ENCODE measurements around the gene TST.

TST gene

DNA sequence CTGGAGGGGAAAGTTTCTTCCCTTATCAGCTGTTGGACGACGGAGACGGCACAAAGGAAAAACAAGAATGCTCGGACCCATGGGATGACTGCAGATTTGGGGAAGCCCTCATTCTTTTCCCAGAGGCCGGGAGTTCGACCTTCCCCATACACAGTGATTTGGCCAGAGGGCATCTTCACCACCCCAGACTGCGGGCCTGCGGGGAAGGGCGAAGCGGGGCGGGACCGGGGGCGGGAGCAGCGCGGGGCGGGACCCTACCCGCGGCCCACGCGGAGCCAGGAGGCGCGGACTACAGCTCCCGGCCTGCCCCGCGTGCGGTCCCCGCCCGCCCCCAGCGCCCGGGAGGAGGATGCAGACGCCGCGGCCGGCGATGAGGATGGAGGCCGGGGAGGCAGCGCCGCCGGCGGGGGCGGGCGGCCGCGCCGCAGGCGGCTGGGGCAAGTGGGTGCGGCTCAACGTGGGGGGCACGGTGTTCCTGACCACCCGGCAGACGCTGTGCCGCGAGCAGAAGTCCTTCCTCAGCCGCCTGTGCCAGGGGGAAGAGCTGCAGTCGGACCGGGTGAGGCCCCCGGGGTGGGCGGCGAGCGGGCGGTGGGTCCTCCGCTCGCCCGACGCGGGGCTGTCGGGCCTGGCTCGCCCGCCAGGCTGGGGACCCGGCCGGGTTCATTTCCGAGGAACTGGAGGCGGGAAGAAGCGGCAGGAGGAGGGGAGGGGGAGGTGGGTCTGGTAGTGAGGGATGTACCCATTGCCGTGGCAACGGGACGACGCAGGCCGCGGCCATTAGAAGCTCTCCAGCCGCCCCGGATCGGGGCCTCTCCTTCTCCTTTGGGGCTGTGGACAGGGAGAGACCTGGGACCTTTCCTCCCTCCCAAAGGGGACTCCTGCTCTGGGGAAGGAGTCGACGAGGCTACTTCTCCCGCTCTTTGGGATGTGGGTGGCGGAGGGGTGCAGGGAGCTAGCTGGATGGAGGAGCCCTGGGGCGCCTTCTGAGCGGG is 32.4 kb upstream of the TST start, which contains the start of gene KCTD17:
Gene KCTD17 (plus strand): TSS at position 352 of the 995 bp plus-strand sequence. CDS start 19 bp downstream, at position 371.
- no peaks in the 10 kb centered on the region; the same call in none of the 2 replicates for H3K36me3 ChIP-seq (ENCODE audit: control insufficient read depth, insufficient read depth, low read length)
- H3K27me3 ChIP-seq (replicated peaks; ENCODE audit: control insufficient read depth, insufficient read depth, low read length): no peaks in the 10 kb centered on the region; the same call in 1 of the 2 replicates
- peak within 1 kb of the TSS; percentile 70 for H3K4me3 ChIP-seq (replicated peaks; ENCODE audit: low read depth, low read length)
- DNase-seq (ENCODE audit: extremely low read depth, insufficient read length): peak; percentile 83
- no peak for TF ChIP-seq CTCF (IDR thresholded peaks at IDR 0.05; ENCODE audit: insufficient read depth, low read length, poor library complexity, severe bottlenecking)

DNA sequence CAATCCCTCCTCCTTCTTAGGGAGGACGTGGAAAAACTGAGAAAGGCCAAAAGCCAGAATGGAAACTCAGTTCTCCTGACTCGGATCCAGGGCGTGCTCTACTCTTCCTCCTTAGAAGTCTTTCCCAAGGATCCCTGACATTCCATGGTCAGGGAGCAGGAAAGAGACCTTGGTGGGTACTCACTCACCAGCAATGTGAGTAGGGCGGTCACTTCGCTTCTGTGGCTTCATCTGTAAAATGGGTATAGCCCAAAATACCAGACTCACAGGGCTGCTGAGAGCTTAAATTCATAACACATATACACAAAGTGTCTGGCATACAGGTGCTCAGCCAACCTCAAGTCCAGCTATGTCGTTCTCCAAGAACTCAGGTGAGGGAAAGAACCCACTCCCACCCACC is 31.7 kb upstream of the TST start:
- Histone ChIP-seq H3K36me3 (ENCODE audit: control insufficient read depth, insufficient read depth, low read length) (no peaks in the 10 kb centered on the region; the same call in none of the 2 replicates), H3K4me3 (replicated peaks; ENCODE audit: low read depth, low read length) (no peak overlapping the region), H3K27me3 (replicated peaks; ENCODE audit: control insufficient read depth, insufficient read depth, low read length) (no peaks in the 10 kb centered on the region; the same call in 1 of the 2 replicates)
- no peak for TF ChIP-seq CTCF (IDR thresholded peaks at IDR 0.05; ENCODE audit: insufficient read depth, low read length, poor library complexity, severe bottlenecking)
- DNase-seq (ENCODE audit: extremely low read depth, insufficient read length): no peak

- H3K27me3 ChIP-seq (replicated peaks; ENCODE audit: control insufficient read depth, insufficient read depth, low read length): no peaks in the 10 kb centered on the region; the same call in 1 of the 2 replicates
- H3K4me3 ChIP-seq (replicated peaks; ENCODE audit: low read depth, low read length): no peak overlapping the region
- H3K36me3 ChIP-seq (ENCODE audit: control insufficient read depth, insufficient read depth, low read length): no peaks in the 10 kb centered on the region
- DNase-seq (ENCODE audit: extremely low read depth, insufficient read length): no peak
- TF ChIP-seq CTCF (IDR thresholded peaks at IDR 0.05; ENCODE audit: insufficient read depth, low read length, poor library complexity, severe bottlenecking): no peak
Measured at GRCh38 chr22:37049224-37049623, 30.0 kb upstream of the TST start.

DNA sequence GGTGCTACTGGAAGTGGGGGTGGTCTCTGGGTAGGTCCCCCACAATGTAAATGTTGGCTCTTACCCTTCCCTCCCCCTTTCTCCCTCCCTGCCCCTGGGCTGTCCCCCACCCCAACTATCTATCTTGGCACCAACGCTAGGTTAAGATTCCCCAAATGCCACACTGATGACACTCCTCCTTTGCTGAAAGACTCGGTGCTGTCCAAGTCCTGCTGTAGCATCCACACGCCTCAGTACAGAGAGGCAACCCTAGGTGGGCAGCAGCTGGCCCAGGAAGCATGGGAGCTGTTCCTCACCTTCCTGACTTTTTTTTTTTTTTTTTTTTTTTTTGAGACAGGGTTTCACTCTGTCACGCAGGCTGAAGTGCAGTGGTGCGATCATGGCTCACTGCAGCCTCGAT is 28.9 kb upstream of the TST start:
- H3K4me3 ChIP-seq (replicated peaks; ENCODE audit: low read depth, low read length): no peak overlapping the region
- no peak for DNase-seq (ENCODE audit: extremely low read depth, insufficient read length)
- H3K36me3 ChIP-seq (ENCODE audit: control insufficient read depth, insufficient read depth, low read length): no peaks in the 10 kb centered on the region
- TF ChIP-seq CTCF (IDR thresholded peaks at IDR 0.05; ENCODE audit: insufficient read depth, low read length, poor library complexity, severe bottlenecking): no peak
- H3K27me3 ChIP-seq (replicated peaks; ENCODE audit: control insufficient read depth, insufficient read depth, low read length): no peaks in the 10 kb centered on the region; the same call in 1 of the 2 replicates

- no peaks in the 10 kb centered on the region for H3K36me3 ChIP-seq (ENCODE audit: control insufficient read depth, insufficient read depth, low read length)
- TF ChIP-seq CTCF (IDR thresholded peaks at IDR 0.05; ENCODE audit: insufficient read depth, low read length, poor library complexity, severe bottlenecking): no peak
- no peaks in the 10 kb centered on the region; the same call in 1 of the 2 replicates for H3K27me3 ChIP-seq (replicated peaks; ENCODE audit: control insufficient read depth, insufficient read depth, low read length)
Measured at GRCh38 chr22:37047006-37047405, 27.8 kb upstream of the TST start.

More at GRCh38 chr22:37047006-37047405, 27.8 kb upstream of the TST start:
- no peak for DNase-seq (ENCODE audit: extremely low read depth, insufficient read length)
- H3K4me3 ChIP-seq (replicated peaks; ENCODE audit: low read depth, low read length): no peak overlapping the region
